Endothelial cell (in vitro differentiated cells): ENCODE measurements around the gene DEGS2. TPM values are rescaled to one million over a fixed set of nuclear protein-coding genes. Genes with fewer than 3 reads are reported as not detected.

Experiments used
- DNase-seq: peaks from one replicate; pipeline ENCODE4 v3.0.0; 2021; ENCODE audit warnings: low spot score
- H3K27ac Mint-ChIP-seq: one replicate; pipeline ENCODE4 v1.8.0; 2021; ENCODE audit warnings: mixed read lengths, inconsistent platforms; ENCODE audit not compliant: unreplicated experiment
- H3K27me3 Mint-ChIP-seq: one replicate; pipeline ENCODE4 v1.8.0; 2021; ENCODE audit warnings: mild to moderate bottlenecking, moderate library complexity, mixed read lengths, inconsistent platforms; ENCODE audit not compliant: unreplicated experiment
- H3K36me3 Mint-ChIP-seq: one replicate; pipeline ENCODE4 v1.8.0; 2021; ENCODE audit warnings: mild to moderate bottlenecking, low read depth, mixed read lengths, inconsistent platforms; ENCODE audit not compliant: unreplicated experiment
- H3K4me1 Mint-ChIP-seq: one replicate; pipeline ENCODE4 v1.8.0; 2021; ENCODE audit warnings: mild to moderate bottlenecking, mixed read lengths, inconsistent platforms; ENCODE audit not compliant: unreplicated experiment
- H3K4me3 Mint-ChIP-seq: one replicate; pipeline ENCODE4 v1.8.0; 2021; ENCODE audit warnings: mild to moderate bottlenecking, mixed read lengths, inconsistent platforms; ENCODE audit not compliant: unreplicated experiment
- H3K9me3 Mint-ChIP-seq: one replicate; pipeline ENCODE4 v1.8.0; 2021; ENCODE audit warnings: mixed read lengths, inconsistent platforms; ENCODE audit not compliant: unreplicated experiment
- total RNA-seq: library from RNA; stranded (reverse); fragmentation: NEBNext Ultra II Directional; extraction: Animal tissue kit (Norgen Biotek cat#: 25700); gene quantifications from one replicate; pipeline ENCODE4 v1.2.1, GENCODE V29; 2021; ENCODE audit not compliant: unreplicated experiment
- TF ChIP-seq, protein P1 (sequence below): fragments of 200-600 bp; sonication (generic); IDR thresholded peaks from one replicate; pipeline ENCODE4 v1.5.0; 2021; ENCODE audit warnings: antibody characterized with exemption; ENCODE audit not compliant: unreplicated experiment

Gene DEGS2
- total RNA-seq, 1 donor from 2014 or later: not detected

- DNase-seq: no peak
- Mint-ChIP-seq H3K9me3 (no peaks in the 10 kb centered on the region), H3K27me3 (peaks cover 9% of the 10 kb centered on the region), H3K36me3 (peaks cover 13% of the 10 kb centered on the region), H3K4me1 (peaks cover 11% of the 10 kb centered on the region), H3K4me3 (no peak overlapping the region), H3K27ac (no peak overlapping the region)
- TF ChIP-seq, protein P1, sequence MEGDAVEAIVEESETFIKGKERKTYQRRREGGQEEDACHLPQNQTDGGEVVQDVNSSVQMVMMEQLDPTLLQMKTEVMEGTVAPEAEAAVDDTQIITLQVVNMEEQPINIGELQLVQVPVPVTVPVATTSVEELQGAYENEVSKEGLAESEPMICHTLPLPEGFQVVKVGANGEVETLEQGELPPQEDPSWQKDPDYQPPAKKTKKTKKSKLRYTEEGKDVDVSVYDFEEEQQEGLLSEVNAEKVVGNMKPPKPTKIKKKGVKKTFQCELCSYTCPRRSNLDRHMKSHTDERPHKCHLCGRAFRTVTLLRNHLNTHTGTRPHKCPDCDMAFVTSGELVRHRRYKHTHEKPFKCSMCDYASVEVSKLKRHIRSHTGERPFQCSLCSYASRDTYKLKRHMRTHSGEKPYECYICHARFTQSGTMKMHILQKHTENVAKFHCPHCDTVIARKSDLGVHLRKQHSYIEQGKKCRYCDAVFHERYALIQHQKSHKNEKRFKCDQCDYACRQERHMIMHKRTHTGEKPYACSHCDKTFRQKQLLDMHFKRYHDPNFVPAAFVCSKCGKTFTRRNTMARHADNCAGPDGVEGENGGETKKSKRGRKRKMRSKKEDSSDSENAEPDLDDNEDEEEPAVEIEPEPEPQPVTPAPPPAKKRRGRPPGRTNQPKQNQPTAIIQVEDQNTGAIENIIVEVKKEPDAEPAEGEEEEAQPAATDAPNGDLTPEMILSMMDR: no peak
These were observed 43.7 kb downstream of the DEGS2 start for GRCh38 chr14:100115726-100116125.

DNA sequence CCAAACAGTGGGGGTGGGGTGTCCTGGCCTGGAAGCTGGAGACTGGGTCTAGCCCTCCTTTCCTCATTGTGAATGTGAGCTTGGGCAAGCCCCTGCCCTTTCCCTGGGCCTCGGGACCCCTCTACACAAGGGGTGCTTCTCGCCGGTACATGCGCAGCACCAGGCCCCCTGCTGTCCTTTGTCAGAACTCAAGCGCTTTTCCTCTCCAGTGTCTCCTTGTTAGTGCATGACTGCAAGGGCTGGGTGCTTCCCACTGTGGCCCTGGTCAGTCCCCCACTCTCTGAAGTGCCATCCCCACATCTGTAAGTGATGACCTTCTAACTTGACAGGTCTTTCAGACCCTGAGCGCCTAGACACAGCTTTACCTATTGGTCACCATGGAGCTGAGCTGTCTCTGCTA lies 44.2 kb downstream of the DEGS2 start:
- Mint-ChIP-seq H3K4me3 (no peak overlapping the region), H3K9me3 (no peaks in the 10 kb centered on the region), H3K36me3 (peaks cover 13% of the 10 kb centered on the region), H3K4me1 (peaks cover 11% of the 10 kb centered on the region), H3K27ac (no peak overlapping the region), H3K27me3 (peaks cover 9% of the 10 kb centered on the region)
- DNase-seq: no peak
- TF ChIP-seq, protein P1: no peak

- Mint-ChIP-seq H3K27me3 (peaks cover 12% of the 10 kb centered on the region), H3K4me1 (peaks cover 11% of the 10 kb centered on the region), H3K27ac (no peak overlapping the region), H3K36me3 (peaks cover 9% of the 10 kb centered on the region), H3K4me3 (no peak overlapping the region), H3K9me3 (no peaks in the 10 kb centered on the region)
- DNase-seq: no peak
- TF ChIP-seq, protein P1: no peak
These were observed 45.2 kb downstream of the DEGS2 start for GRCh38 chr14:100114109-100114765.

DNA sequence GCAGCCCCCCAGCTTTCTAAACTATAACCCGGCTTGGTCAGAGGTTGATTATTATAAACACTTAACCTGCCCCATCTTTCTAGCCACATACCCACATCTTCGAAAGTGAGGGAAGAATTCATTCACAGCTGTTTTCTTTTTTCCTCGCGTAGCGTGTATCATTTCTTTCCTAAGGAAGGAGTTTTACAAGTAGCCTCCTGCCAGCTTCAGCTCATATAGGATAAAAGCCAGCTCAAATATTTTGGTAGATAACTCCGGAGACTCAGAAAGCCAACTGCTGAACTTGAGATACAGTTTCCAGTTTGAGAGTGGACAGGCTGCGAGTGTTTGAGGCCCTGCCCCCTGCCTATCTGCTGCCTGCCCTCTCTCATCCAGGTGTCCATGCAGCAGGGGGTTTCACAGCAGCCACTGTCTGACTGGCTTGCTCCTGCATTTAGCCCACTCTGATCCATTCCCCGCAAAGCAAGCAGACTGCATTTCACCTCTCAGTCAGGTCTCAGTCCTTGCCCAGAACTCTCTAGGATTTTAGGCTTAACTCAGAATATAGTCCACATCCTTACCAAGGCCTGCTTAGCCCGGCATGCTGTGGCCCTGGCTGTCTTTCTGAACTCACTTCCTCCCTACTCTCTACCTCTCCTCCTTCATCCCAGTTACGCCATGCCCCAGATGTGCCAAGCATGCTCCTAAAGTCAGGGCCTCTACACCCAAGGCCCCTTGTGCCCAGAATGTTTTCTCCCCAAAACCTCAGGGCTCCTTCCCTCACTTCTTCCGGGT lies 47.3 kb downstream of the DEGS2 start:
- peaks cover 30% of the 10 kb centered on the region for H3K4me1 Mint-ChIP-seq
- DNase-seq: no peak

More for the DNA sequence above, 47.3 kb downstream of the DEGS2 start:
- Mint-ChIP-seq H3K27me3 (peaks cover 11% of the 10 kb centered on the region), H3K4me3 (no peak overlapping the region), H3K27ac (no peak overlapping the region), H3K36me3 (peaks cover 5% of the 10 kb centered on the region), H3K9me3 (no peaks in the 10 kb centered on the region)
- TF ChIP-seq, protein P1: no peak
